DND-41 (cell line): ENCODE measurements around the gene CTDSP2.
A peak's percentile ranks its signal among the peaks of the same experiment; 100 is the strongest.
"Not testable (repeated sequence)": the region's sequence is repeated elsewhere in the genome, so short reads cannot be mapped to it uniquely, and the experiment has no call there.

Experiments
- ATAC-seq: fragments of 200-7000 bp; cut with Tn5 transposase; 3 replicates; pipeline ENCODE4 v1.9.1; 2021; ENCODE audit warnings: low read depth; ENCODE audit not compliant: insufficient read depth
- DNase-seq: peaks from one replicate; pipeline ENCODE4 v3.0.0-alpha.2; 2020
- H2AFZ ChIP-seq: 2 replicates; pipeline ENCODE4 v1.6.0; 2012; ENCODE audit warnings: low read depth, low read length
- H3K27ac ChIP-seq: 2 replicates; pipeline ENCODE4 v1.5.1; 2012; ENCODE audit warnings: low read length, inconsistent platforms
- H3K27me3 ChIP-seq: fragments of 200-600 bp; sonication (generic); 2 replicates; pipeline ENCODE4 v1.6.0; 2012; ENCODE audit warnings: low read length, mild to moderate bottlenecking, inconsistent platforms; ENCODE audit not compliant: insufficient read depth, poor library complexity
- H3K36me3 ChIP-seq: 2 replicates; pipeline ENCODE4 v1.5.1; 2012; ENCODE audit warnings: low read length, inconsistent platforms; ENCODE audit not compliant: insufficient read depth
- H3K4me1 ChIP-seq: 2 replicates; pipeline ENCODE4 v1.5.1; 2012; ENCODE audit warnings: mild to moderate bottlenecking, low read length; ENCODE audit not compliant: insufficient read depth
- H3K4me2 ChIP-seq: 2 replicates; pipeline ENCODE4 v1.6.0; 2012; ENCODE audit warnings: mild to moderate bottlenecking, moderate library complexity, low read length, inconsistent platforms; ENCODE audit not compliant: insufficient read depth
- H3K4me3 ChIP-seq, 2 experiments: fragments of 200-600 bp in 1 of 2; shearing (Covaris generic) in 1 of 2; 2 replicates each; pipeline ENCODE4 v1.5.1; 2012 to 2016; ENCODE audit warnings: inconsistent platforms in 2 of 2, low read length in 2 of 2, mild to moderate bottlenecking in 2 of 2, low read depth in 1 of 2, moderate library complexity in 1 of 2
- H3K79me2 ChIP-seq: 2 replicates; pipeline ENCODE4 v1.6.0; 2012; ENCODE audit warnings: low read length, inconsistent platforms; ENCODE audit not compliant: insufficient read depth
- H3K9ac ChIP-seq: 2 replicates; pipeline ENCODE4 v1.6.0; 2012; ENCODE audit warnings: low read depth, mild to moderate bottlenecking, inconsistent platforms, low read length, moderate library complexity
- H3K9me3 ChIP-seq: 2 replicates; pipeline ENCODE4 v1.5.1; 2012; ENCODE audit warnings: low read length, moderate library complexity, mild to moderate bottlenecking, inconsistent platforms; ENCODE audit not compliant: insufficient read depth, severe bottlenecking
- H4K20me1 ChIP-seq: 2 replicates; pipeline ENCODE4 v1.6.0; 2012; ENCODE audit warnings: low read length; ENCODE audit not compliant: insufficient read depth
- EZH2 ChIP-seq: IDR thresholded peaks from 3 replicates; pipeline ENCODE4 v1.6.1; 2012; ENCODE audit warnings: borderline replicate concordance, low read depth, mild to moderate bottlenecking, moderate library complexity, low read length, inconsistent platforms; ENCODE audit not compliant: severe bottlenecking
- TF ChIP-seq, protein P1 (sequence below): IDR thresholded peaks from 2 replicates; pipeline ENCODE4 v1.5.1; 2012; ENCODE audit warnings: borderline replicate concordance, low read length, moderate library complexity, mild to moderate bottlenecking; ENCODE audit not compliant: poor library complexity, severe bottlenecking; ENCODE audit errors: extremely low read depth

CTDSP2 gene

DNA sequence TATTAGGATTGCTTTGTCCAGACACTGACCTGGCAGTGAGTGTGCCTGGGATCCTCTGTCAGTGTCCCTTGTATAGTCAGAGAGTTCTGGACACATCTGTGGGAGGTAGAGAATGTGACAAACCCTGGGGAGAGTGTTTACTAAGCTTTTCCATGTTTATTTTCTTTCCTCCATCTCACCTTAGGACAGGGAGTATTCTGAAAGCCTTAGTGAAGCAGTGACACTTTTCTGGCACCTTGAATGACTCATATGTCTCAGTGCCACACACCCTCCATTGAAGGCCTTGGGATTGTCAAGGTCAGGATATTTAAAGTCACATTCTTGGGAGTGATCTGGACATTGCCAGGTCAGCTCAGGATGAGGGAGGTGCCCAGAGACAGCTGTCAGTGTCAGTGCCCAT, 34.9 kb upstream of the CTDSP2 start:
- Histone ChIP-seq H3K4me3 (no peak overlapping the region), H3K4me1 (no peaks in the 10 kb centered on the region), H3K9ac (no peak overlapping the region), H3K79me2 (no peaks in the 10 kb centered on the region), H4K20me1 (no peaks in the 10 kb centered on the region), H3K27ac (no peak overlapping the region), H3K4me2 (no peak overlapping the region), H3K27me3 (peaks cover 4% of the 10 kb centered on the region), H2AFZ (no peak overlapping the region), H3K9me3 (peaks cover 2% of the 10 kb centered on the region), H3K36me3 (no peaks in the 10 kb centered on the region)
- no peak for ATAC-seq
- TF ChIP-seq EZH2: no peak
- TF ChIP-seq, protein P1, sequence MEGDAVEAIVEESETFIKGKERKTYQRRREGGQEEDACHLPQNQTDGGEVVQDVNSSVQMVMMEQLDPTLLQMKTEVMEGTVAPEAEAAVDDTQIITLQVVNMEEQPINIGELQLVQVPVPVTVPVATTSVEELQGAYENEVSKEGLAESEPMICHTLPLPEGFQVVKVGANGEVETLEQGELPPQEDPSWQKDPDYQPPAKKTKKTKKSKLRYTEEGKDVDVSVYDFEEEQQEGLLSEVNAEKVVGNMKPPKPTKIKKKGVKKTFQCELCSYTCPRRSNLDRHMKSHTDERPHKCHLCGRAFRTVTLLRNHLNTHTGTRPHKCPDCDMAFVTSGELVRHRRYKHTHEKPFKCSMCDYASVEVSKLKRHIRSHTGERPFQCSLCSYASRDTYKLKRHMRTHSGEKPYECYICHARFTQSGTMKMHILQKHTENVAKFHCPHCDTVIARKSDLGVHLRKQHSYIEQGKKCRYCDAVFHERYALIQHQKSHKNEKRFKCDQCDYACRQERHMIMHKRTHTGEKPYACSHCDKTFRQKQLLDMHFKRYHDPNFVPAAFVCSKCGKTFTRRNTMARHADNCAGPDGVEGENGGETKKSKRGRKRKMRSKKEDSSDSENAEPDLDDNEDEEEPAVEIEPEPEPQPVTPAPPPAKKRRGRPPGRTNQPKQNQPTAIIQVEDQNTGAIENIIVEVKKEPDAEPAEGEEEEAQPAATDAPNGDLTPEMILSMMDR: no peak
- DNase-seq: no peak

DNA sequence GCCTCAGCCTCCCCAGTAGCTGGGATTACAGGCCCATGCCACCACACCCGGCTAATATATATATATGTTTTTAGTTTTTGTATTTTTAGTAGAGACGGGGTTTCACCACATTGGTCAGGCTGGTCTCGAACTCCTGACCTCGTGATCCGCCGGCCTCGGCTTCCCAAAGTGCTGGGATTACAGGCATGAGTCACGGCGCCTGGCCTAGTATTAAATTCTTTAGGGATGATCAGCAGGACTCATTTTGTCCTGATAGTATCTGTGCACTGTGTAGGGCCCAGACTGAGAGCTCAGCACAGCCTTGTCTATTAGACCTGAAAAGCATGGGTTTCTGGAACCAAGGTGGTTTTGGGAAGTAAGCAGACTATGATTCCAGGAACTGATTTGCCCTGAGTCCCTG, 34.5 kb upstream of the CTDSP2 start:
- not testable (repeated sequence) for H3K79me2 ChIP-seq, H3K27ac ChIP-seq, H4K20me1 ChIP-seq, ATAC-seq, DNase-seq, H3K27me3 ChIP-seq, H3K4me1 ChIP-seq, H2AFZ ChIP-seq, H3K9ac ChIP-seq, H3K4me2 ChIP-seq, H3K9me3 ChIP-seq, H3K4me3 ChIP-seq, H3K36me3 ChIP-seq

DNA sequence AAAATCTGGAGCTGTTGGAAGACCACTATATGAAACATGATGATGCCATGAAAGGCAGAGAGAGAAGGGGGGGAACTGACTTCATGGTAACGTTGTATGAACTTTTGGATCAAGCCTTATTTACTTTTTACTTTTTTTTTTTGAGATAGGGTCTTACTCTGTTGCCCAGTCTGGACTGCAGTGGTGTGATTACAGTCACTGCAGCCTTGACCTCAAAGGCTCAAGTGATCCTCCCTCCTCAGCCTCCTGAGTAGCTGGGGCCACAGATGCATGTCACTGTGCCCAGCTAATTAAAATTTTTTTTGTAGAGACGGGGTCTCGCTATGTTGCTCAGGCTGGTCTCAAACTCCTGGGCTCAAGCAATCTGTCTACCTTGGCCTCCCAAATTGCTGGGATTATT, 31.3 kb upstream of the CTDSP2 start:
- ATAC-seq (no peak), DNase-seq (no peak)
- no peaks in the 10 kb centered on the region for H3K4me1 ChIP-seq
- H2AFZ ChIP-seq: no peak overlapping the region
- TF ChIP-seq, protein P1: no peak
- TF ChIP-seq EZH2: no peak
- no peaks in the 10 kb centered on the region for H3K36me3 ChIP-seq
- no peak overlapping the region for H3K4me2 ChIP-seq
- peaks cover 10% of the 10 kb centered on the region for H3K27me3 ChIP-seq
- no peaks in the 10 kb centered on the region for H3K79me2 ChIP-seq
- no peaks in the 10 kb centered on the region for H4K20me1 ChIP-seq
- no peak overlapping the region for H3K9ac ChIP-seq
- no peaks in the 10 kb centered on the region for H3K9me3 ChIP-seq
- no peak overlapping the region for H3K4me3 ChIP-seq
- H3K27ac ChIP-seq: no peak overlapping the region

DNA sequence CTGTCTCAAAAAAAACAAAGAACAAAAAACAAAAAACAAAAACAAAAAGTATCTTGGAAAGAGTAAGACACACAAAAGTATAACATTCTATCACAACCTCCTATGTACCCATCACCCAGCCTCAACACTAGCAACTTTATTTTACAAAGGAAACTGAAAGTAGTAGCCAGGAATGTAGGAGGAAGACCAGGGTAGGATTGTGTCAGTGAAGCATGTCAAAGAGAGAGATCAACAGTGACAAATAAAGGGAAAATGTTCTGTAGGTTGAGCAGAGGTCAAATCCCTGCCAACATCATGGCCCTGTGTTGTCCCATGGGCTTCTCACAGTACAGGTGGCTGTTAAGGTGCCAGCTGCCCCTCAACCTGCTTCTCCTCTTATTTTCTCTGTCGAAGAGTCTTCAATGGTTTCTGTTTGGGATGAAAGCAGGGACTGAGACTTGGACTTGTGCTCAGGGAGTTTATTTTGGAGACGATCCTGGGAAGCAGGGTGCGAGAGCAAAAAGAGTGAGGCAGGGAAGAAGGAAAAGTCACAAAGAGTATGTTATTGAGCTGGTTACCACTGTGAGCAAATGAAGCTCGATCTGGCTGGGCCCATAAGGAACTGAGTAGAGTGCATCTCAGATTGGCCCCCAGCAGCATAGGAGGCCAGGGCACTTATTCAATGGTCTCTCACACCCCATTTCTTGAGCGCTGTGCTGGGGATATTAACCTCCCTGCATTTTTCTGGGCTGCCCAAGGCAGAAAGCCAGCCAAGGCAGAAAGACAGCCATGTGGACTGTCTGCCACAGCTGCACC, 29.4 kb upstream of the CTDSP2 start:
- Histone ChIP-seq H3K9ac (no peak overlapping the region), H4K20me1 (no peaks in the 10 kb centered on the region), H3K79me2 (no peaks in the 10 kb centered on the region), H3K4me3 (no peak overlapping the region), H2AFZ (no peak overlapping the region), H3K9me3 (no peaks in the 10 kb centered on the region), H3K27ac (no peak overlapping the region), H3K27me3 (peaks cover 6% of the 10 kb centered on the region), H3K4me2 (no peak overlapping the region), H3K4me1 (no peaks in the 10 kb centered on the region), H3K36me3 (no peaks in the 10 kb centered on the region)
- DNase-seq (no peak), ATAC-seq (0 out of 3 replicates have a peak, but pooled peaks have one; percentile 50)
- TF ChIP-seq, protein P1: no peak
- no peak for TF ChIP-seq EZH2
